ENCODE data around the gene SRP19. TPM values are rescaled to one million over a fixed set of nuclear protein-coding genes. Genes with fewer than 3 reads are reported as not detected.

The SRP19 gene
- total and polyA plus RNA-seq, 9 of the 15 experiments (the other 6 are each of a cell fraction or from before 2014, with no cell fraction given): 52.3 to 357 (median 146) TPM

GRCh38 chr5:112878760-112879159, 17.7 kb downstream of the SRP19 start (continued):
- TF ChIP-seq ZNF518B (CRISPR knock-in tag; IDR thresholded peaks at IDR 0.05) (no peak), YY1 (IDR thresholded peaks at IDR 0.05; ENCODE audit: borderline replicate concordance in 1 of 3, control insufficient read depth in 1 of 3, extremely low read depth in 1 of 3, insufficient read depth in 3 of 3, insufficient read length in 1 of 3, insufficient replicate concordance in 2 of 3, low read depth in 1 of 3, low read length in 2 of 3) (no peak), GATAD2B (IDR thresholded peaks at IDR 0.05; ENCODE audit: borderline replicate concordance) (no peak), REST (IDR thresholded peaks at IDR 0.05; ENCODE audit: borderline replicate concordance) (peak; percentile 11; the same call in 1 of the 2 replicates), REST (CRISPR knock-in tag; IDR thresholded peaks at IDR 0.05; ENCODE audit: low read depth) (no peak), PHB2 (IDR thresholded peaks at IDR 0.05; ENCODE audit: low read depth) (0 out of 2 replicates have a peak, but pooled peaks have one; percentile 9), ZNF507 (tag; conservative IDR thresholded peaks at IDR 0.05) (no peak), RAD21 (CRISPR knock-in tag; conservative IDR thresholded peaks at IDR 0.05 in 1 of 2, IDR thresholded peaks at IDR 0.05 in 1 of 2) (no peak), E2F1 (CRISPR knock-in tag; IDR thresholded peaks at IDR 0.05) (no peak), FOXP1 (CRISPR knock-in tag; IDR thresholded peaks at IDR 0.05) (no peak), POLR2AphosphoS2 (IDR thresholded peaks at IDR 0.05; ENCODE audit: low read length) (no peak), ZNF589 (CRISPR knock-in tag; IDR thresholded peaks at IDR 0.05; ENCODE audit: low read depth) (no peak), BACH1 (tag; IDR thresholded peaks at IDR 0.05) (no peak), TEAD4 (IDR thresholded peaks at IDR 0.05; ENCODE audit: low read length) (peak; percentile 94), TEAD4 (CRISPR knock-in tag; IDR thresholded peaks at IDR 0.05; ENCODE audit: borderline replicate concordance) (no peak)
